HL-60/S4 (cell line): ENCODE results near the gene MS4A4A.
"Not testable (repeated sequence)": the region's sequence is repeated elsewhere in the genome, so short reads cannot be mapped to it uniquely, and the experiment has no call there.

Source experiments
- in situ Hi-C: fragments of 300-500 bp; cut with MboI; formaldehyde crosslinking; loops from 2 replicates; pipeline ENCODE4 v1.14.3; 2022; ENCODE audit warnings: low sequenced_read_pairs

MS4A4A gene

GRCh38 chr11:60301178-60301577, 20.7 kb downstream of the MS4A4A start:
- in situ Hi-C loops, result no loop called here

- in situ Hi-C loops, result not testable (repeated sequence)
Observed at GRCh38 chr11:60301884-60302283, 21.4 kb downstream of the MS4A4A start.

GRCh38 chr11:60303661-60304060, 23.2 kb downstream of the MS4A4A start:
- in situ Hi-C loops, result no loop called here

- in situ Hi-C loops, result no loop called here
Observed at GRCh38 chr11:60305906-60306619, 25.6 kb downstream of the MS4A4A start.

- in situ Hi-C loops, result no loop called here
Observed at GRCh38 chr11:60307507-60308195, 27.2 kb downstream of the MS4A4A start.

- in situ Hi-C loops, result no loop called here
Observed at GRCh38 chr11:60310407-60310998, 30.0 kb downstream of the MS4A4A start.

GRCh38 chr11:60314635-60315321, 34.3 kb downstream of the MS4A4A start:
- in situ Hi-C loops, result no loop called here

- in situ Hi-C loops, result no loop called here
Observed at GRCh38 chr11:60315871-60316270, 35.4 kb downstream of the MS4A4A start.

- in situ Hi-C loops, result no loop called here
Observed at GRCh38 chr11:60316317-60316716, 35.9 kb downstream of the MS4A4A start.

- in situ Hi-C loops, result no loop called here
Observed at GRCh38 chr11:60318726-60319125, 38.3 kb downstream of the MS4A4A start.

- in situ Hi-C loops, result no loop called here
Observed at GRCh38 chr11:60321051-60321450, 40.6 kb downstream of the MS4A4A start.

- in situ Hi-C loops, result no loop called here
Observed at GRCh38 chr11:60326955-60327354, 46.5 kb downstream of the MS4A4A start, which contains the start of gene MS4A6E. Gene MS4A6E, plus strand, starts transcription at chr11:60327255. Its CDS starts 7,641 bp downstream, at chr11:60334896.

- in situ Hi-C loops, result no loop called here
Observed at GRCh38 chr11:60328460-60328859, 48.0 kb downstream of the MS4A4A start.

GRCh38 chr11:60332846-60333245, 52.4 kb downstream of the MS4A4A start:
- in situ Hi-C loops, result no loop called here

GRCh38 chr11:60334005-60334620, 53.6 kb downstream of the MS4A4A start:
- in situ Hi-C loops, result no loop called here

GRCh38 chr11:60336767-60337391, 56.4 kb downstream of the MS4A4A start:
- in situ Hi-C loops, result no loop called here

- in situ Hi-C loops, result no loop called here
Observed at GRCh38 chr11:60338053-60338452, 57.6 kb downstream of the MS4A4A start.

- in situ Hi-C loops, result no loop called here
Observed at GRCh38 chr11:60339356-60339755, 58.9 kb downstream of the MS4A4A start.

- in situ Hi-C loops, result loop anchor here (10.0 kb wide), 1 partner anchor 272 kb away; no protein-coding TSS in a partner anchor
Observed at GRCh38 chr11:60343094-60343704, 62.7 kb downstream of the MS4A4A start.

GRCh38 chr11:60344146-60344545, 63.7 kb downstream of the MS4A4A start:
- in situ Hi-C loops, result loop anchor here (10.0 kb wide), 1 partner anchor 271 kb away; no protein-coding TSS in a partner anchor
